Cardiac muscle cell (in vitro differentiated cells and primary cell): ENCODE measurements around the gene PLAAT1. TPM values are rescaled to one million over a fixed set of nuclear protein-coding genes. Genes with fewer than 3 reads are reported as not detected.

Source experiments
- polyA plus RNA-seq: library from polyadenylated mRNA; unstranded; fragments of >200 nt; fragmentation: Nextera tagmentation; extraction: Ambion mirVana; gene quantifications from 2 replicates; pipeline ENCODE4 v1.2.1, GENCODE V29; 2016
- total RNA-seq: library from RNA; depleted of rRNA; stranded (reverse); fragments of >200 nt; gene quantifications from 2 replicates; pipeline ENCODE4 v1.2.3, GENCODE V29; 2016

The PLAAT1 gene
- total and polyA plus RNA-seq, 2 experiments from 2014 or later = 35.4 to 37.6 TPM

Other genes starting within 250 kb of the PLAAT1 start
- gene ATP13A5, start 137.5 kb downstream of the PLAAT1 start, total RNA-seq = not detected in 2 replicates
- gene ATP13A5, start 137.5 kb downstream of the PLAAT1 start, polyA plus RNA-seq = 0.11 and 0.16 TPM in 2 replicates